WTC11 (cell line): ENCODE measurements around the gene LYSMD1. TPM values are rescaled to one million over a fixed set of nuclear protein-coding genes. Genes with fewer than 3 reads are reported as not detected.
A peak's percentile ranks its signal among the peaks of the same experiment; 100 is the strongest.
"Not testable (repeated sequence)": the region's sequence is repeated elsewhere in the genome, so short reads cannot be mapped to it uniquely, and the experiment has no call there.

Experiments
- ATAC-seq: fragments of 200-7000 bp; cut with Tn5 transposase; 2 replicates; pipeline ENCODE4 v1.10.0; 2021; ENCODE audit warnings: mild to moderate bottlenecking, moderate library complexity
- CTCF ChIA-PET: fragments of 300-600 bp; sonication (Branson Sonifier 250); formaldehyde crosslinking; loops from one replicate; lab custom pipeline; 2021; ENCODE audit warnings: antibody characterized with exemption; lab: Charles Lee
- POLR2A ChIA-PET: fragments of 350-600 bp; sonication (Branson Sonifier 250); formaldehyde crosslinking; loops from one replicate; lab custom pipeline; 2021; ENCODE audit warnings: antibody characterized with exemption; lab: Charles Lee
- DNase-seq: peaks from one replicate; pipeline ENCODE4 v3.0.0; 2021; ENCODE audit warnings: low spot score
- H3K27ac Mint-ChIP-seq: 2 replicates; pipeline ENCODE4 v1.8.0; 2021; ENCODE audit warnings: mixed read lengths
- H3K27me3 Mint-ChIP-seq: 2 replicates; pipeline ENCODE4 v1.8.0; 2021; ENCODE audit warnings: low read depth, mild to moderate bottlenecking, moderate library complexity, mixed read lengths
- H3K36me3 Mint-ChIP-seq: 2 replicates; pipeline ENCODE4 v1.8.0; 2021; ENCODE audit warnings: mixed read lengths
- H3K4me1 Mint-ChIP-seq: 2 replicates; pipeline ENCODE4 v1.8.0; 2022; ENCODE audit warnings: mixed read lengths
- H3K4me3 Mint-ChIP-seq: 2 replicates; pipeline ENCODE4 v1.8.0; 2021; ENCODE audit warnings: mild to moderate bottlenecking, moderate library complexity, mixed read lengths
- H3K9me3 Mint-ChIP-seq: 2 replicates; pipeline ENCODE4 v1.8.0; 2021; ENCODE audit warnings: mixed read lengths
- AR ChIP-seq: fragments of 250-450 bp; sonication (Bioruptor Pico); IDR thresholded peaks from 2 replicates; pipeline ENCODE4 v1.9.0; 2021; ENCODE audit warnings: mild to moderate bottlenecking
- ATF2 ChIP-seq: sonication (generic); formaldehyde crosslinking; IDR thresholded peaks from 2 replicates; pipeline ENCODE4 v1.8.1; 2022; ENCODE audit warnings: low read depth, missing genetic modification reagents, borderline replicate concordance
- CTCF ChIP-seq: fragments of 200-600 bp; IDR thresholded peaks from 2 replicates; pipeline ENCODE4 v1.8.0; 2022; ENCODE audit warnings: antibody characterized with exemption
- E2F1 ChIP-seq: sonication (generic); formaldehyde crosslinking; IDR thresholded peaks from 2 replicates; pipeline ENCODE4 v1.8.0; 2022; ENCODE audit warnings: mild to moderate bottlenecking, missing genetic modification reagents
- EMX1 ChIP-seq: fragments of 250-450 bp; sonication (Bioruptor Pico); IDR thresholded peaks from 2 replicates; pipeline ENCODE4 v1.8.0; 2021; ENCODE audit warnings: mild to moderate bottlenecking
- FOXK1 ChIP-seq: sonication (generic); formaldehyde crosslinking; IDR thresholded peaks from 2 replicates; pipeline ENCODE4 v1.8.0; 2022; ENCODE audit warnings: mild to moderate bottlenecking, moderate library complexity, missing genetic modification reagents
- PRRX2 ChIP-seq: fragments of 250-450 bp; sonication (Bioruptor Pico); IDR thresholded peaks from 2 replicates; pipeline ENCODE4 v1.8.0; 2021; ENCODE audit warnings: mild to moderate bottlenecking
- TEAD4 ChIP-seq: sonication (generic); formaldehyde crosslinking; IDR thresholded peaks from 2 replicates; pipeline ENCODE4 v1.8.0; 2022; ENCODE audit warnings: mild to moderate bottlenecking, missing genetic modification reagents
- TP53 ChIP-seq: sonication (generic); formaldehyde crosslinking; IDR thresholded peaks from 2 replicates; pipeline ENCODE4 v1.8.1; 2023; ENCODE audit warnings: mild to moderate bottlenecking, missing genetic modification reagents
- ZBTB21 ChIP-seq: sonication (generic); formaldehyde crosslinking; IDR thresholded peaks from 2 replicates; pipeline ENCODE4 v1.8.1; 2023; ENCODE audit warnings: mild to moderate bottlenecking, missing genetic modification reagents, borderline replicate concordance
- ZNF219 ChIP-seq: sonication (generic); formaldehyde crosslinking; IDR thresholded peaks from 2 replicates; pipeline ENCODE4 v1.8.0; 2023; ENCODE audit warnings: missing genetic modification reagents, mild to moderate bottlenecking, borderline replicate concordance
- total RNA-seq: library from RNA; stranded (reverse); gene quantifications from 3 replicates; pipeline ENCODE4 v1.2.3, GENCODE V29; 2021

The LYSMD1 gene
- total RNA-seq, 1 experiment from 2014 or later: 7.8 TPM

- ChIA-PET CTCF (interaction anchor here (0.7 to 2.0 kb wide), 4 partner anchors 53 to 58 kb away, joined by 3 to 7 read pairs (median 4); partner anchors contain the start of gene PSMD4), POLR2A (no interaction called here)
- DNase-seq (peak; percentile 35), ATAC-seq (peak; percentile 23)
- peak overlapping the region; percentile 95 for H3K27ac Mint-ChIP-seq
- H3K4me3 Mint-ChIP-seq: no peak overlapping the region
- TF ChIP-seq CTCF: 0 out of 2 replicates have a peak, but pooled peaks have one; percentile 17
- TF ChIP-seq E2F1 (CRISPR knock-in tag): no peak
- H3K36me3 Mint-ChIP-seq: peaks cover 4% of the 10 kb centered on the region; the same call in 1 of the 2 replicates
- no peaks in the 10 kb centered on the region for H3K9me3 Mint-ChIP-seq
- no peaks in the 10 kb centered on the region; the same call in 1 of the 2 replicates for H3K27me3 Mint-ChIP-seq
- peaks cover 25% of the 10 kb centered on the region for H3K4me1 Mint-ChIP-seq
Measured at GRCh38 chr1:151196292-151196800, 30.6 kb upstream of the LYSMD1 start.

GRCh38 chr1:151194894-151195594, 29.3 kb upstream of the LYSMD1 start:
- peaks cover 18% of the 10 kb centered on the region for H3K4me1 Mint-ChIP-seq
- ATAC-seq, H3K27ac Mint-ChIP-seq, H3K36me3 Mint-ChIP-seq, DNase-seq, H3K9me3 Mint-ChIP-seq, H3K27me3 Mint-ChIP-seq, POLR2A ChIA-PET, H3K4me3 Mint-ChIP-seq: not testable (repeated sequence)
- CTCF ChIA-PET: interaction anchor here (0.7 kb wide), 1 partner anchor 56 kb away, joined by 5 read pairs; no protein-coding TSS in a partner anchor

GRCh38 chr1:151193856-151194255, 28.2 kb upstream of the LYSMD1 start:
- Mint-ChIP-seq H3K4me1 (peaks cover 13% of the 10 kb centered on the region), H3K27ac (peak overlapping the region; percentile 19; the same call in 1 of the 2 replicates), H3K9me3 (no peaks in the 10 kb centered on the region), H3K27me3 (no peaks in the 10 kb centered on the region; the same call in 1 of the 2 replicates), H3K36me3 (peaks cover under 1% of the 10 kb centered on the region; the same call in 1 of the 2 replicates), H3K4me3 (no peak overlapping the region)
- no peak for TF ChIP-seq ZBTB21
- no peak for TF ChIP-seq ZNF219
- no peak for TF ChIP-seq TP53 (CRISPR knock-in tag)
- no peak for TF ChIP-seq TEAD4 (CRISPR knock-in tag)
- no peak for TF ChIP-seq AR (CRISPR knock-in tag)
- no peak for TF ChIP-seq FOXK1 (CRISPR knock-in tag)
- TF ChIP-seq EMX1 (CRISPR knock-in tag): no peak
- TF ChIP-seq ATF2 (CRISPR knock-in tag): no peak
- TF ChIP-seq PRRX2 (CRISPR knock-in tag): no peak
- DNase-seq (no peak), ATAC-seq (no peak)
- CTCF ChIA-PET: interaction anchor here (0.7 to 1.1 kb wide), 2 partner anchors 29 to 58 kb away, joined by 3 read pairs; no protein-coding TSS in a partner anchor
- POLR2A ChIA-PET: no interaction called here
